Common myeloid progenitor, CD34-positive (primary cell): Measurements from ENCODE around the gene MID1IP1.

Source experiments
- CTCF ChIA-PET: fragments of 350-600 bp; sonication (Branson Sonifier 250); formaldehyde crosslinking; loops from one replicate; lab custom pipeline; 2021; ENCODE audit warnings: antibody characterized with exemption; lab: Charles Lee
- POLR2A ChIA-PET: fragments of 350-600 bp; sonication (Branson Sonifier 250); formaldehyde crosslinking; loops from one replicate; lab custom pipeline; 2021; ENCODE audit warnings: antibody characterized with exemption; lab: Charles Lee
- DNase-seq, 3 donors: peaks; one replicate each; pipeline versions ENCODE4 v3.0.0 to v3.0.0-alpha.2; 2013
- H3K27ac ChIP-seq, 2 experiments: 1 replicate in 1 of 2; 2 replicates in 1 of 2; pipeline ENCODE4 v1.7.0; 2013; ENCODE audit warnings: inconsistent platforms in 2 of 2, low read length in 2 of 2, mild to moderate bottlenecking in 2 of 2, low read depth in 1 of 2, moderate library complexity in 1 of 2; ENCODE audit not compliant: severe bottlenecking in 2 of 2, insufficient read depth in 1 of 2, poor library complexity in 1 of 2
- H3K27me3 ChIP-seq, 5 experiments: replicated peaks in 2 of 5; 1 replicate in 3 of 5; 2 replicates in 2 of 5; pipeline versions ENCODE4 v1.6.1 to v1.7.0; 2013; ENCODE audit warnings: low read length in 4 of 5, mild to moderate bottlenecking in 2 of 5, moderate library complexity in 2 of 5, inconsistent platforms in 1 of 5; ENCODE audit not compliant: insufficient read depth in 5 of 5, control insufficient read depth in 4 of 5
- H3K36me3 ChIP-seq, 4 experiments: 1 replicate in 2 of 4; 2 replicates in 2 of 4; pipeline versions ENCODE4 v1.6.1 to v1.7.0; 2013; ENCODE audit warnings: low read length in 3 of 4, control low read depth in 1 of 4, mild to moderate bottlenecking in 1 of 4; ENCODE audit not compliant: control insufficient read depth in 4 of 4, insufficient read depth in 4 of 4
- H3K4me1 ChIP-seq, 4 experiments: 1 replicate in 3 of 4; 2 replicates in 1 of 4; pipeline versions ENCODE4 v1.6.1 to v1.7.1; 2013; ENCODE audit warnings: low read length in 3 of 4, mild to moderate bottlenecking in 3 of 4, control low read depth in 1 of 4, inconsistent platforms in 1 of 4, moderate library complexity in 1 of 4; ENCODE audit not compliant: control insufficient read depth in 4 of 4, insufficient read depth in 4 of 4; ENCODE audit errors: control extremely low read depth in 1 of 4
- H3K4me3 ChIP-seq, 7 experiments: 1 replicate in 4 of 7; 2 replicates in 3 of 7; pipeline versions ENCODE4 v1.5.1 to v1.7.0; 2013; ENCODE audit warnings: mild to moderate bottlenecking in 7 of 7, low read length in 6 of 7, moderate library complexity in 6 of 7, inconsistent platforms in 2 of 7, low read depth in 2 of 7, control low read depth in 1 of 7; ENCODE audit not compliant: insufficient read depth in 4 of 7, control insufficient read depth in 1 of 7; ENCODE audit errors: extremely low read depth in 1 of 7
- H3K9me3 ChIP-seq, 5 experiments: 1 replicate in 4 of 5; 2 replicates in 1 of 5; pipeline versions ENCODE4 v1.6.1 to v1.7.1; 2013; ENCODE audit warnings: low read length in 4 of 5, mild to moderate bottlenecking in 2 of 5, inconsistent platforms in 1 of 5, low read depth in 1 of 5, moderate library complexity in 1 of 5; ENCODE audit not compliant: control insufficient read depth in 4 of 5, insufficient read depth in 2 of 5; ENCODE audit errors: control extremely low read depth in 1 of 5
- WGBS: methylation state at CpG from one replicate; pipeline ENCODE4 v1.1.5; 2013; ENCODE audit not compliant: insufficient coverage; 5-methylcytosine and 5-hydroxymethylcytosine counted together

The MID1IP1 gene

DNA sequence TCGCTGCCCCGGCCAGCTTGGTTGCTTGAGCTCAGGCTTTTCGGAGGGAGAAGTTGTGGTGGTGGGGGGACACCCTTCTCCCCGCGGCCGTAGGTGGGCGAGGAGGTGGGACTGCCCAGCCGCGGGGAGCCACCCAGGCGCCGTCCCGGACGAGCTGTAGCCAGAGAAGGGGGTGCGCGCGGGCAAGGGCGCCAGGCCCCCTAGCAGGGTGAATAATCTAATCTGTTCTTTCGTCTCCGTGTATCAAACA is 3.1 kb downstream of the MID1IP1 start:
- Histone ChIP-seq H3K4me1 (peaks cover 17 to 46% (median 22%) of the 10 kb centered on the region in 4 experiments), H3K36me3 (peaks cover 0 to 4% (median 0%) of the 10 kb centered on the region in 4 experiments), H3K9me3 (peaks cover 0 to 7% (median 0%) of the 10 kb centered on the region in 5 experiments), H3K27me3 (peaks cover 0 to 3% (median 0%) of the 10 kb centered on the region in 5 experiments), H3K27ac (peak overlapping the region; percentile 33 to 94), H3K4me3 (peak overlapping the region; percentile 69 to 91 (median 77))
- DNase-seq: no peak
- POLR2A ChIA-PET: no interaction called here
- CTCF ChIA-PET: no interaction called here
- 38% methylated on average over 18 of the region's 19 CpGs for WGBS

- WGBS: 42% methylated on average over 45 of the region's 66 CpGs
- Histone ChIP-seq H3K27me3 (peaks cover 0 to 3% (median 0%) of the 10 kb centered on the region in 5 experiments), H3K4me3 (peak overlapping the region; percentile 69 to 91 (median 77)), H3K4me1 (peaks cover 17 to 51% (median 26%) of the 10 kb centered on the region in 4 experiments), H3K27ac (peak overlapping the region; percentile 80 to 94), H3K9me3 (peaks cover 0 to 7% (median 0%) of the 10 kb centered on the region in 5 experiments), H3K36me3 (peaks cover 0 to 4% (median 0%) of the 10 kb centered on the region in 4 experiments)
- ChIA-PET CTCF (no interaction called here), POLR2A (interaction anchor here (1.1 kb wide), 1 partner anchor 76 kb away, joined by 3 read pairs; no protein-coding TSS in a partner anchor)
- peak in 1 of 3 donors; percentile 16 for DNase-seq
These were observed 3.6 kb downstream of the MID1IP1 start for GRCh38 chrX:38804682-38805431.

GRCh38 chrX:38805432-38806389 is 4.5 kb downstream of the MID1IP1 start:
- peak; percentile 76 to 87 (median 86) for DNase-seq
- peaks cover 0 to 3% (median 0%) of the 10 kb centered on the region in 5 experiments for H3K27me3 ChIP-seq
- H3K36me3 ChIP-seq: peaks cover 0 to 4% (median 0%) of the 10 kb centered on the region in 4 experiments
- CTCF ChIA-PET: no interaction called here
- H3K4me3 ChIP-seq: peak overlapping the region; percentile 69 to 91 (median 77)
- peaks cover 0 to 7% (median 0%) of the 10 kb centered on the region in 5 experiments for H3K9me3 ChIP-seq
- POLR2A ChIA-PET: interaction anchor here (0.7 to 1.1 kb wide), 4 partner anchors 9 to 357 kb away, joined by 3 to 4 read pairs (median 3); no protein-coding TSS in a partner anchor
- WGBS: 34% methylated on average over 25 of the region's 41 CpGs
- H3K27ac ChIP-seq: peak overlapping the region; percentile 80 to 94
- H3K4me1 ChIP-seq: peaks cover 20 to 53% (median 27%) of the 10 kb centered on the region in 4 experiments

DNA sequence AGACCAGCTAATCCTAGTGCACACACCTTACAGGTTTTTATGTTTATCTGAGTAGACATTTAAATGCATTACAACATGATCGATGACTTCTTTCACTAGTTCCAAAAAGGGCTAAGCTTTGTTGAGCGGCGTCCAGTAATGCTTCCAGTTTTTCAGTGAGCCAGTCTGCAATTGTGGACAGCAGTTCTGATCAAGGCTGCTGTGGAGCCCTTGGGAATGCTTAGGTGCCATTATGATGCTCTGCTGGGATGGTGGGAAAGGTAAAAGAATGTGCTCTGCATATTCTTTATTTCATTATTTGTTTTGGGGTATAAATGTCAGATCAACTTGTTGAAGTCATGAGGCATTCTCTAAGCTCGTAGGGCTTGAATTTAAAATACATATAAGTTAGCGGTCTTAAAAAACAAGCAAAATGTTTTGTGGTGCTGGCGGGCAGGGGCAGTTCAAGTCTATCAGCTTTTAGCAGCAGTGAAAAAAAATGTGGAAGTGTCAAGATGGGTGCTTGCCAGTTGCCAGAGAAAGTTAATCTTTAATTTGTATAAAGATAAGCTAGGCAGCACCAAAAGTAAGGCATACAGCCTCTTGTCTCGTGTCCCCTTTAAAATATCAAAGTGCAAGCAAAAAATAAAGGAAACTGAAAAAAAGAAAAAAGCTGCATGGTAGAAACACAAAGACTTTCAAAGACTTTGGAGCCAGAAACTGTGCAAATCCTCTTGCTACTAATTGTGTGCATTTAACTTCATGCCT is 5.8 kb downstream of the MID1IP1 start:
- Histone ChIP-seq H3K4me3 (peak overlapping the region in 6 of 7 experiments; percentile 57 to 91 (median 74)), H3K4me1 (peaks cover 20 to 60% (median 33%) of the 10 kb centered on the region in 4 experiments), H3K27me3 (no peaks in the 10 kb centered on the region), H3K36me3 (peaks cover 0 to 4% (median 0%) of the 10 kb centered on the region in 4 experiments), H3K9me3 (peaks cover 0 to 7% (median 0%) of the 10 kb centered on the region in 5 experiments), H3K27ac (peak overlapping the region; percentile 80 to 94)
- ChIA-PET POLR2A (interaction anchor here (0.9 kb wide), 1 partner anchor 7 kb away, joined by 3 read pairs; no protein-coding TSS in a partner anchor), CTCF (no interaction called here)
- 46% methylated on average over 6 of the region's 7 CpGs for WGBS
- DNase-seq: peak in 2 of 3 donors; percentile 62 to 81

- Histone ChIP-seq H3K4me1 (peaks cover 17 to 56% (median 30%) of the 10 kb centered on the region in 4 experiments), H3K4me3 (peak overlapping the region in 1 of 7 experiments; percentile 10), H3K9me3 (peaks cover 0 to 7% (median 0%) of the 10 kb centered on the region in 5 experiments), H3K27me3 (no peaks in the 10 kb centered on the region), H3K27ac (no peak overlapping the region), H3K36me3 (peaks cover 0 to 4% (median 0%) of the 10 kb centered on the region in 4 experiments)
- DNase-seq: no peak
- ChIA-PET POLR2A (no interaction called here), CTCF (no interaction called here)
These were observed 6.6 kb downstream of the MID1IP1 start for GRCh38 chrX:38807873-38808272.

GRCh38 chrX:38811515-38812243 is 10.4 kb downstream of the MID1IP1 start:
- Histone ChIP-seq H3K27ac (peak overlapping the region; percentile 9 to 36), H3K9me3 (no peaks in the 10 kb centered on the region), H3K4me1 (peaks cover 11 to 51% (median 27%) of the 10 kb centered on the region in 4 experiments), H3K4me3 (no peak overlapping the region), H3K27me3 (no peaks in the 10 kb centered on the region), H3K36me3 (no peaks in the 10 kb centered on the region)
- DNase-seq: peak in 2 of 3 donors; percentile 43 to 48
- 83% methylated on average over 1 of the region's 3 CpGs for WGBS
- CTCF ChIA-PET: no interaction called here
- POLR2A ChIA-PET: no interaction called here
